Stimulated activated CD8-positive, alpha-beta memory T cell treated with anti-CD3 and anti-CD28 coated beads, Interleukin-7, amount 100 ng/mL, for 1 hour (primary cell): ENCODE measurements around the gene RPS3.
A peak's percentile ranks its signal among the peaks of the same experiment; 100 is the strongest.
"Not testable (repeated sequence)": the region's sequence is repeated elsewhere in the genome, so short reads cannot be mapped to it uniquely, and the experiment has no call there.

Experiments
- DNase-seq, 2 donors: peaks; one replicate each; pipeline ENCODE4 v3.0.0-alpha.2; 2020; ENCODE audit warnings: low read depth in 2 of 2

The RPS3 gene

GRCh38 chr11:75399344-75400145 is at the start of gene RPS3:
Gene RPS3 (plus strand): TSS chr11:75399518. CDS start chr11:75399548, 30 bp downstream.
- DNase-seq: peak; percentile 68 to 76

GRCh38 chr11:75349521-75350116 is 49.7 kb upstream of the RPS3 start:
- no peak for DNase-seq

- DNase-seq: no peak
These were observed 49.1 kb upstream of the RPS3 start for GRCh38 chr11:75350122-75350742.

GRCh38 chr11:75350743-75351540 is 48.4 kb upstream of the RPS3 start:
- DNase-seq: no peak

GRCh38 chr11:75351541-75351790 is 47.9 kb upstream of the RPS3 start, which contains the start of gene ARRB1:
Gene ARRB1 (minus strand): TSS chr11:75351661. CDS start chr11:75351607, 54 bp downstream.
- DNase-seq: no peak

GRCh38 chr11:75351791-75352587 is 47.3 kb upstream of the RPS3 start:
- DNase-seq: peak in 1 of 2 donors; percentile 23

GRCh38 chr11:75352588-75353206 is 46.6 kb upstream of the RPS3 start:
- no peak for DNase-seq

GRCh38 chr11:75355051-75355450 is 44.3 kb upstream of the RPS3 start:
- DNase-seq: no peak

- no peak for DNase-seq
These were observed 42.7 kb upstream of the RPS3 start for GRCh38 chr11:75356613-75357012.

GRCh38 chr11:75362285-75362684 is 37.0 kb upstream of the RPS3 start:
- not testable (repeated sequence) for DNase-seq

- no peak for DNase-seq
These were observed 33.6 kb upstream of the RPS3 start for GRCh38 chr11:75365711-75366181.

- not testable (repeated sequence) for DNase-seq
These were observed 32.5 kb upstream of the RPS3 start for GRCh38 chr11:75366826-75367225.

- no peak for DNase-seq
These were observed 29.6 kb upstream of the RPS3 start for GRCh38 chr11:75369560-75370255.

GRCh38 chr11:75371949-75372876 is 27.1 kb upstream of the RPS3 start:
- no peak for DNase-seq

- DNase-seq: no peak
These were observed 26.1 kb upstream of the RPS3 start for GRCh38 chr11:75373201-75373600.

- DNase-seq: no peak
These were observed 24.7 kb upstream of the RPS3 start for GRCh38 chr11:75374646-75375045.

GRCh38 chr11:75375626-75376025 is 23.7 kb upstream of the RPS3 start:
- no peak for DNase-seq

GRCh38 chr11:75376175-75376574 is 23.1 kb upstream of the RPS3 start:
- DNase-seq: no peak

GRCh38 chr11:75378776-75379175 is 20.5 kb upstream of the RPS3 start:
- DNase-seq: not testable (repeated sequence)
